Stimulated activated CD8-positive, alpha-beta memory T cell treated with anti-CD3 and anti-CD28 coated beads, Interleukin-15, amount 100 ng/mL, for 48 hours (primary cell): ENCODE results near the gene TXNRD2.
"Not testable (repeated sequence)": the region's sequence is repeated elsewhere in the genome, so short reads cannot be mapped to it uniquely, and the experiment has no call there.

Source experiments
- DNase-seq, 2 donors: peaks; one replicate each; pipeline ENCODE4 v3.0.0-alpha.2; 2020; ENCODE audit warnings: low read depth in 2 of 2

Gene TXNRD2

GRCh38 chr22:19948057-19948760 lies 6.6 kb upstream of the TXNRD2 start:
- DNase-seq = no peak

- DNase-seq = no peak
Measured at GRCh38 chr22:19943082-19944026, 1.7 kb upstream of the TXNRD2 start.

GRCh38 chr22:19942157-19943081 lies 801 bp upstream of the TXNRD2 start:
- no peak for DNase-seq

- DNase-seq = no peak
Measured at GRCh38 chr22:19940536-19941364, 868 bp downstream of the TXNRD2 start.

- DNase-seq = no peak
Measured at GRCh38 chr22:19937616-19938473, 3.8 kb downstream of the TXNRD2 start.

- DNase-seq = no peak
Measured at GRCh38 chr22:19936513-19936912, 5.1 kb downstream of the TXNRD2 start.

- DNase-seq = not testable (repeated sequence)
Measured at GRCh38 chr22:19935123-19935718, 6.4 kb downstream of the TXNRD2 start.

- DNase-seq = no peak
Measured at GRCh38 chr22:19933341-19934241, 8.0 kb downstream of the TXNRD2 start.

- no peak for DNase-seq
Measured at GRCh38 chr22:19932367-19933206, 9.0 kb downstream of the TXNRD2 start.

- no peak for DNase-seq
Measured at GRCh38 chr22:19931514-19931913, 10.1 kb downstream of the TXNRD2 start.

GRCh38 chr22:19930551-19931486 lies 10.8 kb downstream of the TXNRD2 start:
- DNase-seq = no peak

- DNase-seq = no peak
Measured at GRCh38 chr22:19929586-19930550, 11.8 kb downstream of the TXNRD2 start.

GRCh38 chr22:19928207-19928606 lies 13.4 kb downstream of the TXNRD2 start:
- DNase-seq = no peak

GRCh38 chr22:19927696-19928095 lies 13.9 kb downstream of the TXNRD2 start:
- DNase-seq = no peak

- not testable (repeated sequence) for DNase-seq
Measured at GRCh38 chr22:19926028-19926427, 15.6 kb downstream of the TXNRD2 start.
